IPS-NIHi11 (cell line): ENCODE data around the gene TNIK.
"Not testable (repeated sequence)": the region's sequence is repeated elsewhere in the genome, so short reads cannot be mapped to it uniquely, and the experiment has no call there.

Experiments
- DNase-seq: peaks from one replicate; pipeline ENCODE4 v3.0.0; 2012; ENCODE audit warnings: mixed read lengths, low spot score

Gene TNIK

DNA sequence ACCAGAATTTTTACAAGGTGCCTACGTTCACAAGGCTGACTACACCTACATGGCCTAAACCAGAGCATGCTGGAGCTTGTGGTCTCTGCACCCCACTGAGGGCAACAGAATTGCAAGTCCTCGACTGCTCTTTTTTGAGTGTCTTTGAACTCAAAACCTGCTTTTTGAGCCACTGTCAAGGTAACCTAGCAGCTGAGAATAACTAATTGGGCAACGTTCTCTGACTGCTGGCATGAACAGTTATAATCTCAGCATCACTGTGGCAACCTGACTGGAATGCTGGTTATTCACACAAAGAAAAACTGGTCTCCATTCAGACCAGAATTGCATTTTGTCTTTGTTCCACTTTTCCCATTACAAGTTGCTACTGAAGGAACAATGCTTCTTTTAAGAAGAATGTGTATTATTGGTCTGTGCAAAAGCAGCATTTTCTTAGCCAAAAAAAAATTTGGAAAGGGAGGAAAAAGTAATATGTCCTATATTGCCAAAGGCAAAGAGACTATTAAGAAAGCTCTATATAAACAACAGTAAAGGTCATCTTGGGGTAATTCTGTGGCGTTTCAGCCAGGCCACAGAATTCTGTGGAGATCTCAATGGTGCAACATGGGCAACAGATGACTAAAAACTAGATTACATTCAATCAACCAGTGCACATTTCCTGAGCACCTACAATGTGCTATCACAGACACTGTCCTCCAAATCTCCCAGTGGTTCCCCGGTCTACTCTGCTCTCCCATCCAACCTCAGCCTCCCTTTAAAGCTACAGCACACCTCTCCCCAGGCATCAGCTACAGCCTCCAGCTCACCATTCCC, 76.8 kb downstream of the TNIK start:
- no peak for DNase-seq

- not testable (repeated sequence) for DNase-seq
These were observed 77.9 kb downstream of the TNIK start for GRCh38 chr3:171382347-171382746.

DNA sequence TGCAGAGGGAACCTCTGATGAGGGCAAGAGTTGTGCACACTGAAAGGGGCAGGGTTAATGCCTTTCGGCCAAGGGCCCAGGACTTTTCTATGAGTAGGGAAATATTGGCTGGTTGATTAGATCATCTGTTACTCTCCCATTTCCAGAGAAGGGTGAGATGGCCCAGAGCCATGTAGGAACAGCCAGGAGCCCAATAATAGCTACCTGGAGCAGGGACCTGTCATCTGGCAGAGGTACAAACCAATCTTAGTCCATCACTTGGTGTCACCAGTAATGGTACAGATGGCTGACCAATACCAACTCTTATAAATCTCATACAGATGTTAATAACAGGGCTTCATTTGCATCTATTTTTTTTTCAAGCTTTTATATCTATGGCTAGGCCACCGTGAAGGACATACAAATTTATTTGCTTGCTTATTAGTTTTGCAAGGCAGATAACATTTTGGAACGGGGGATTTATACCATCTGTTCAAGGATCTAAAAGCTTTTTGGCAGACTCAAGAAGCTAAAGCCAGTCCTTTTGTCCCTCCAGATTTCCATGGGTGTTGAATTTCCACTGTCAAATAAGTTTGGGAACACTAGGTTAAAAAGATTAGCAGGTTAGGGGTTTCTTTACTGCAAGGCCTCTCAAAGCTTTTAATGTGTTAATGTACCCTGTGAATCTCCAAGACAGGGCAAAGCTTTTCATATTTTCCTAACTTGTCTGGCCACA, 79.3 kb downstream of the TNIK start:
- no peak for DNase-seq

GRCh38 chr3:171379961-171380483, 80.2 kb downstream of the TNIK start:
- no peak for DNase-seq

DNA sequence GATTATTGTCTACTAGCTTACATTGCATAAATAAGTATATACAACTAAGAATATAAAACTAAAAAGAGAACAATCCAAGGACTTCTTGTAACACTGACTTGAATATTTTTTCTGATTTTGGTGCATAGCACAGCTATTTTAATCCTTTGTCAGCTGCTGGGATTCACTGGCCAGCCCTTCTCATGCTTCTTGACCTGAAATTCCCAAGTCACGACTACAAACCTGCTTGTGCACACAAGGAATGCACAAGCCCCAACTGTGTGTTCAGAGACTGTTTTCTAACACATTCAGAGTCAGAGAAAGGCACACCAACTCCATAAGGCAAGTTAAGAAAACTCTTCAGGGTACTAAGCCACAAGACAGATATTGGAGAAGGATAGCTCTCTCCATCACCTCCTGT, 80.9 kb downstream of the TNIK start:
- DNase-seq: no peak

- DNase-seq: no peak
These were observed 81.6 kb downstream of the TNIK start for GRCh38 chr3:171378586-171378985.

DNA sequence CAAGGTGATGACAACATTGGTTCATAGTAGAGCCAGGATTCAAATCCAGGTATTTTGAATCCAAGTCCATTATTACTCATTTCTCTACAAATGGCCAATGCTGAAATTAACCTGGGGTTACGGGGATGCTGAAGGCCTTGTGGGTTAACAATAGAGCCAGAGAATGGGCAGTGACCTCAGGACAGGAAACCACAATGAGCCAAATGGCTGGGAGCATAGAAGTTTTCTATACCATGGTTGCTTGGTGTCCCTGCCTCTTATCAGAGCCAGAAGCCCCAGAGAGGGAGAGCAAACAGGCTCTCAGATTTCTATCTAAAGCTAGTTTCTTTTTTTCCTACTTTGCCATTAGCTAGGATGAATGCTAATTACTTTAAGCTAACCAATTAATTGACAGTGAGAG, 82.3 kb downstream of the TNIK start:
- no peak for DNase-seq

- no peak for DNase-seq
These were observed 83.6 kb downstream of the TNIK start for GRCh38 chr3:171376596-171376947.

DNA sequence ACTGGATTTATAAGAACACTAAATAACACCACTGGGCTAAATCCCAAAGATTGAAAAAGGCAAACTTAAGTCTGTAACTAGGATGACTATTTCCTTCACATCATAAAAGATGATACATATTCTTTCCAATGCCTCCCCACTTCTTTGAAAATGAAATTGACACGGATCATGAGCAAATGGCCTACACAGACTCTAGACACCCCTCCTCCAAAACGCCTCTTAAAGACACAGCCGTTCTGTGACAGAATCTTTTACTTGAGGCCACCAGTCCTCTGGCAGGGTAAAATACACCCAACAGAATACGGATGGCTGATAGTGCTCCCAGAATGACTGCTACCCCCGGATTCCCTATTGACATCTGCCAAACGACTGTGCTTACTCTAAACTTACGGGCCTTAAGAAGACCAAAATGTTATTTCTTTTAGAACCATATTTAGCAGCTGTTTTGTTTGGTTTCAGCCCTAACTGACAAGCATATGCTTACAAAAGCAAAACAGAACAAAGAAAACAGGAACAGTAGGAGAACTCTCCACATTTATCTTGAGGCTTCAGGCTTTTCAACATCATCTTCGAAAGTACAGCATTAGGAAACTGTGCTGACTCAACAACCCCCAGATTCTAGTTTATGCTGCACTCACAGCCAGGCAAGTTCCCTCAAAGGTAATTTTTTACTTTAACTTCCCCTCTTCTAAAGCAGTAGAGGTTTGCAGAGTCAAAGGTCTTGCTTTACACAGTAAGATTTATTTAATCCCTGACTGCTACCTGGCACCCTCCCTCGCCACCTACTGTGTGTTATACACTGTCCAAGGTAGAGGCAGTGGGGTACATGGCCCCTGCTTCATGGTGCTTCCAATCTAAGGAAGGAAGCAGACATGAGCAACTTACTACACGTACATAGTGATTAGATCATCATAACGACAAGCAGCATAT, 84.3 kb downstream of the TNIK start:
- DNase-seq: no peak

DNA sequence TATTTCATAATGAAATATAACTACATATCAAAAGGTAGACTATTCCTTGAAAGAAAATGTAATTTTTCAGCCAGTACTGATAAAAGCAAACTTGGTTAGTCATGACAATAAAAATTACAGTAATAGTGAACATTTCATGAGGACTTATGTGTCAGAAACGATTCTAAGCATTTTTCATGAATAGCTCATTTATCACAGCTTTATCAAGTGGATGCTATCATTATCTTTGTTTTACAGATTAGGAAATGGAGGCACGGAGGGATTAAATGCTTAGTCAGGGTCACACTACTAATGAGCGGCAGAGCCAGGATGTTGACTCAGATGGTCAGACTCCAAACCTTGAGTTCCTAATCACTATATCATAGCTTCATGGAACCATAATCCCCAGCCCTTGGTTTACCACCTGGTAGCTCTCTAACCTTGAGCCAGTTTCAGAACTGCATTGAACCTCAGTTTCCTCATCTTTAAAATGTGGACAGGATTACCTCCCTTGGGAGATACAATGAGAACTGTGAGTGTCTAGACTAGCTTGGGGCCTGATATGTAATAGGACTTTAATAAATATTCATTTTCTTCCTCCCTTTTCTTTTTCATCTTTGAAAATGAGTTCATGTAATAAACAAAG, 85.4 kb downstream of the TNIK start:
- DNase-seq: no peak

- no peak for DNase-seq
These were observed 85.9 kb downstream of the TNIK start for GRCh38 chr3:171374260-171374659.

GRCh38 chr3:171373711-171374110, 86.5 kb downstream of the TNIK start:
- DNase-seq: no peak

DNA sequence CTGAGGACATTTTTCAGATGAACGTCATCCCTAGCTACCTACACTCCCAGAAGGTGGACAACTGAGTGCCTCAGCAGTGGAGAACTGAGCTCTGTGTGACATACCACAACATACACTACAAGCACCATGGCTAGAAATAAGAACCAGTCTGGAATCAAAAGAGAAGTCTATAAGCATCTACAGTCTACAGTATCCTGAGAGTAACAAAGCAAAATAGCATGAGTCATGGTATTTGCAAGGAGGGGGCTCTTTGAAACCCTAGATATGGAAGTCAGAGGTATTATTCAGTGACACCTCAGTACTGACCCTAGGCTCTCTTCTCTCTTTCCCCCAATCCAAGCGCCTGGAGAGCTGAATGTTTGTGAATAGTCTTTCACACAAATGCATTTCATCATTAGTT, 87.5 kb downstream of the TNIK start:
- DNase-seq: no peak

GRCh38 chr3:171371354-171371753, 88.9 kb downstream of the TNIK start:
- no peak for DNase-seq

DNA sequence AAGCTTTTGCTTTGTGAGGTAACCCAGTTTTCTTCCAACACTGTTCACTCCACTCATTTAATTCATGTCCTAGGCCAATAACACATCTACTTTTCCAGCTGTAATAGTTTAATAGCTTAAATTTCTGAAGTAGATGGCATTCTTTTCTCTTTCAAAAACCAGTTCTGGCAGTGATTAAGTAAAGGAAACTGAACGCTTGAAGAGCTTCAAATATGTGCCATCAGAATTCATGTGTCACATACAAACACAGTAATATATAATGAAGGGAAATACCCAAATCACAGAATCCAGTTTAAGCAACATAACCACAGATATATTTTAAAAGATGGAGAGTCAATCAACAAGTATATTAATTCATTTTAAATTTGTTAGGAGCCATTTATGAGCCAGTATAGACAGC, 91.0 kb downstream of the TNIK start:
- DNase-seq: no peak

- not testable (repeated sequence) for DNase-seq
These were observed 93.5 kb downstream of the TNIK start for GRCh38 chr3:171366738-171367137.

DNA sequence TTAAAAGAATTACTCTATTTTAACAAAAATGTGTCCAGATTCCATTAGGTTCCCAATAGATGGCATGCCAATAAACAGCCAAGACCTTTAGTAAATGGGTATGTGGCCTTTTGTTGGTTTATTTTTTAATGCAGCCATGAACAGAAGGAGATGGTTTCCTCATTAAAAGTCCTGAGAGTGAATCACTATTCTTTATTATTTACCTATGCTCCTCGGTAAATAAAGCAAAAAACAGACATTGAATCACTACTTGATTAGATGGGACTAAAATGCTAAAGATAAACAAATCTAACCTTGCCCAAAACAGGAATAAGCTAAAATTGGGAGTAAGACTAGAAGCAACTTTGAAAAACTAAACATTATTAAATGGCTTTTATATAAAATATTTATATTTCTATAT, 94.2 kb downstream of the TNIK start:
- no peak for DNase-seq

DNA sequence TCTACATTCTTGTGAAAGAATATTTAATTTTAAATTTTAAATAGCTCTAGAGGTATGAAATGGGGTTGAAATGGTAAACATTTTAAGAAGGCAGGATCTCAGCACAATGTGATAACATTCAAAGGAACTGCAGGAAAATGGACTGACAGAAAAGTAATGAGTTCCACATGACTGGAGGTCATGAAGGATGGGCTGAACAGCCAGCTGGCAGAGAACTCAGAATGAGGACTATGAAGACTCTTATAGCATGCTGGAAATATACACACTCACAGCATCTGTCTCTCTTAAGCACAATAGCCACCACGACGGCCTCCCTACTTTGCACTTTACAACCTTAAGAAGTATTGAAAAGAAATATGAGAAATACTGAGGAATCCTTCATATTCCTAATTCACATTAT, 94.7 kb downstream of the TNIK start:
- no peak for DNase-seq

- DNase-seq: no peak
These were observed 95.7 kb downstream of the TNIK start for GRCh38 chr3:171364500-171364899.

- no peak for DNase-seq
These were observed 97.0 kb downstream of the TNIK start for GRCh38 chr3:171363202-171363601.

- DNase-seq: no peak
These were observed 97.6 kb downstream of the TNIK start for GRCh38 chr3:171362575-171362974.

DNA sequence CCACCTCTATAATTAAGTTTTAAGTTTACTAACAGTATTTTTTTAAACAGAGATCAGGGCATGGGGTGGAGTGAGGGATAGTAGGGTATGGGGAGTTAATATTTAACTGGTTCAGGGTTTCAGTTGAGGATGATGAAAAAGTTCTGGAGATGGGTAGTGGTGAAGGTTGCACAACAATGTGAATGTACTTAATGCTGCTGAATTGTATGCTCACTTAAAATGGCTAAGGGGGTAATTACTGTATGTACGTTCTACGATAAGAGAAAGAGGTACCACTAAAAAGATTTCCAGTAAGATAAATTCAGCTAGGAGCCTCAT, 101.4 kb downstream of the TNIK start:
- no peak for DNase-seq
